ENCODE measurements around the gene SERTAD4.
"Not testable (repeated sequence)": the region's sequence is repeated elsewhere in the genome, so short reads cannot be mapped to it uniquely, and the experiment has no call there.

SERTAD4 gene

GRCh38 chr1:210232511-210233215 lies at the start of gene SERTAD4:
SERTAD4 (plus strand) TSS chr1:210232796; CDS start chr1:210237961, 5,165 bp downstream.
- no peak for DNase-seq

GRCh38 chr1:210185063-210185462 lies 47.5 kb upstream of the SERTAD4 start:
- DNase-seq, result no peak

DNA sequence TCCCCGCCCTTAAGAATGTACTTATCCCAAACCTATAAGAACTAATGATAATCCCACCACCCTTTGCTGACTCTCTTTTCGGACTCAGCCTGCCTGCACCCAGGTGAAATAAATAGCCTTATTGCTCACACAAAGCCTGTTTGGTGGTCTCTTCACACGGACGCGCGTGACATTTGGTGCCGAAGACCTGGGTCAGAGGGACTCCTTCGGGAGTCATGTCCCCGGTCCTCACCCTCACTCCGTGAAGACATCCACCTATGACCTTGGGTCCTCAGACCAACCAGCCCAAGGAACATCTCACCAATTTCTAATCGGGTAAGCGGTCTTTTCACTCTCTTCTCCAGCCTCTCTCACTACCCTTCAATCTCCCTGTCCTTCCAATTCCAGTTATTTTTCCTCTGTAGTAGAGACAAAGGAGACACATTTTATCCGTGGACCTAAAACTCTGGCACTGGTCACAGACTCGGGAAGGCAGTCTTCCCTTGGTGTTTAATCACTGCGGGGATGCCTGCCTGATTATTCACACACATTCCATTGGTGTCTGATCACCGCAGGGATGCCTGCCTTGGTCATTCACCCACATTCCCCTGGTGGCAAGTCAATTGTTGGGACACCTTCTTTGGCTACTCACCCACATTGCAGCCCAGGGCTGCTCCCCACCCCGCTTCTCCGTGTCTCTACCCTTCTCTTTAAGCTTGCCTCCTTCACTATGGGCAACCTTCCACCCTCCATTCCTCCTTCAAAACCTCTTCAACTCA lies 44.6 kb upstream of the SERTAD4 start:
- not testable (repeated sequence) for DNase-seq

GRCh38 chr1:210189426-210189825 lies 43.2 kb upstream of the SERTAD4 start:
- no peak for DNase-seq

GRCh38 chr1:210195635-210196160 lies 36.9 kb upstream of the SERTAD4 start:
- no peak for DNase-seq

GRCh38 chr1:210196266-210196665 lies 36.3 kb upstream of the SERTAD4 start:
- not testable (repeated sequence) for DNase-seq

- no peak for DNase-seq
Measured at GRCh38 chr1:210198840-210199239, 33.8 kb upstream of the SERTAD4 start.

DNA sequence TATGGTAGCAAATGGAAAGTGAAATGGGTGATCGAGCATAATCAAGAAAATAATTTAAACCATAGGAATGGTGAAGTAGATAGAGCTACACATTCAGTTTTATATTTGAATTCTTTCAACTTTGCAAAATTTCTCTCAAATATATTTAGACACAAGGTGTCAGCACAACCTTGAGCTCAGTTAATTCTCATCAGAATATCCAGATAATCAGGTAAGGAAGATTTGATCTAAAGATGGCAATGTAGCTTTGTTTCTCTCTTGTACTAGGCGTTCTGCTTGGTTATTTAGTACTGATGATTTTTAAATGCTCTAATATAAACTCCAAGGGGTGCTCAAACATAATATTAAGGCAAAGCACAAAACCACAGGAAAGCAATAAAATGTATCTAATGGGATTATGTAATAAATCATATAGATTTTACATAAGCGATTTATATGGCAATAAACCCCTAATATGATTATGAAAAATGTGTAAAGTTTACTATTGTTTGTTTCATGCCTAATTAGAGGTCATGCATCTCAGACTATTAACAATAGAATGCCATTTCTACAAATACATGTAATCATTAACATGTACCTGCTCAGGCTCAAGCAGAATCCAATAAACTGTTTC lies 32.4 kb upstream of the SERTAD4 start:
- DNase-seq, result no peak

DNA sequence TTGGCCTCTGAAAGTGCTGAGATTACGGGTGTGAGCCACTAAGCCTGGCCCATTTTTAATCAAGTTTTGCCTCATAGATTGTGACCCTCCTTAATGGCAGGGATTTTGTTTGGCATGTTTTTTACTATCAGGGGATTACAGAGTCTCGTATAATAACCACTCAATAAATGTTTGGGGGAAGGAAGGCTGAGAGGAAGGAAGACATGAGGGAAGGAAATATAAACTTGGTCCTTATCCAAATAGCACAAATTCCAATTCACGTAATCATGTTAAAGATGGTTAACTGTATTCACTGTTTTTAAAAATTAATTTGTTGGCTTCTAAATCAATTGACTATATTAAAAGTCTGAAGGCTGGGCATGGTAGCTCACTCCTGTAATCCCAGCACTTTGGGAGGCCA lies 30.9 kb upstream of the SERTAD4 start:
- no peak for DNase-seq

DNA sequence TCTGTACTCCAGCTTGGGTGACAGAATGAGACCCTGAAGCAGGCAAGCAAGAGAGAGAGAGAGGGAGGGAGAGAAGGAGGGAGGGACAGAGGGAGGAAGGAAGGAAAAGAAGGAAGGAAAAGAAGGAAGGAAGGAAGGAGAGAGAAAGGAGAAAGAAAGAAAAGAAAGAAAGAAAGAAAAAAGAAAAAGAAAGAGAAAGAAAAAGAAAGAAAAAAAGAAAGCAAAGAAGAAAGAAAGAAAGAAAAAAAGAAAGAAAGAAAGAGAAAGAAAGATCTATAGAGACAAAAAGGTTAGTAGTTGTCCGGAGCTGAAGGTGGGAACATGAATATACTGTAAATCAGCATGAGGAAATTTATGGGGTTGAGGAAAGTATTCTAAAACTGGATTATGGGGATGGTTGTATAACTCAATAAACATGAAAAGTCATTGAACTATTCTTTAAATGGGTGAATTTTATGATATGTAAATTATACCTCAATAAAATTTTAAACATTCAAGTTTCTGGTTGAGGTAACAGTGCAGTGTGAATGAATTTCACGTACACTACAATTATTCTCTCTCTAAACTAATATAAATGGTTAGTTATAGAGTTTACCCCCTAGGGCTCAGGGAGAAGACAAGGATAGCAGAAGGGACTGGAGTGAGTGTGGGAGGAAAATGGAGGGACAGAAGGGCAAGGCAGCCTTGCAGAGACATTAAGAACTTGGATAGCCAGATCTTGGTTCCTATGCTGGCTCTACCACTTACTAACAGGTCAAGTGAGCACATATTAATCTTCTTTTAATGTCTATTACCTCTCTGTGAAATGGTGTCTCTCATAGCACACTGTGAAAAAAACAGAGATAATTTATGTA lies 24.8 kb upstream of the SERTAD4 start:
- DNase-seq, result no peak

DNA sequence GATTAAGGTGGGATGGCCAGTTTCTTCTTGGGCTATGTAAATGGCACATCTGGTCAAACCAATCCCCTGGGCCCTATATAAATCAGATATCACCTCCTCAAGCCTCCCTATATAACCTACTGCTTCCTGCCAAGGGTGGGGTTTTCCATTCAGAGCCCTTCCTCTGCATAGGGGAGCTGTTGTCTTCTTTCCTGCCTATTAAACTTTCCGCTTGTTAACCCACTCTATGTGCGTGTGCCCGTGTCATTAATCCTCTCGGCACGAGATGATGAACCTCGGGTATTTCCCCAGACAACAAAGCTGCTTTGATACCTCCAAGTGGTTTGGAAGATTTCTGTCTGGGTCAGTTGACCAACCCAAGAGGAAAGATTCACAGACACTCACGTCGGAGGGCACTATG lies 19.3 kb upstream of the SERTAD4 start:
- DNase-seq, result no peak

DNA sequence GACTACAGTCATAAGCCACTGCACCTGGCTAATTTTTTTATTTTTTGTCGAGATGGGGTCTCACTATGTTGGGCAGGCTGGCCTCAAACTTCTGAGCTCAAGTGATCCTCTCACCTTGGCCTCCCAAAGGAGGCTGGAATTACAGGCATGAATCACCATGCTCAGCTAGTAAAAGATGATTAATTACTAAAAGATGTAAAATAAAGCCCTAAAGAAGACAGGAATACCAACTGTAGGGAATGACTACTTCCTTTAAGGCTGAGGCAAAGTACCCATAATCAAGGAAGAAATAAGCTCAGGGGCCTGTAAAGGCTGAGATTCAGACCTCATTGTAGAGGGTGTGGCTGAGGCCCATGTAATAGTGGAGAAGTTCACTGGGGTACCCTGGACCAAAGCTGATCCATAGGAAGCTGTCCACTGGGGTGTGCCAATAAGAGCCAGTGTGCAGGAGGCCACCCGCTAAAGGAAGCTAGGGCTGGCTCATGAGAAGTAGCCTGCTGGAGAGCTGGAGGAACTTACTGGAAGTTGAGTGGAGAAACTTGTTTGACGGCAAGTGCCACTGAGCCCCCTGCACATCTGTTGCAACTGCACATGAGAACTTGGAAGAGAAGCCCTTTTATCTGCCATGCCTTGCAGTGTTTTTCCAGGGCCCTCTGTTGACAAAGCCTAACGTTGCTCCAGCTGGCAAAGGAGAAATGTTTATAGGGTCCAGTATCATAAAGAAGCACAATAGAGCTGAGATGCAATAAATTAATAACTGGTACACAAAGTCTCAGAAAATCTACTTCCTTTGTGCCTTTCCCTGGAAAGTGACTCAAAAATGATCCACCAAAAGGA lies 17.8 kb upstream of the SERTAD4 start:
- DNase-seq, result no peak

DNA sequence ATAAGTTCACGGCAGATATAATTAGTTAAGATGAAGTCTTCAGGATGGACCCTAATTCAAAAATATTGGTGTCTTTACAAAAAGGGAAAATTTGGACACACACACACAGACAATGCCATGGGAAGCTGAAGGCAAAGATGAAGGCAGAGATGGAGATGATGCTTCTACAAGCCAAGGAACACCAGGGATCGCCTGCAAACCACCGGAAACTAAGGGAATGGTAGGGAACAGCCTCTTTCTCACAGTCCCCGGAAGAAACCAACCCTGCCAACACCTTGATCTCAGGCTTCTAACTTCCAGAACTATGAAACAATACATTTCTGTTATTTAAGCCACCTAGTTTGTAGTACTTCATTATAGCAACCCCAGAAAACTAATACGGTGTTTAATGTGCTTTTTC lies 15.1 kb upstream of the SERTAD4 start:
- DNase-seq, result no peak

DNA sequence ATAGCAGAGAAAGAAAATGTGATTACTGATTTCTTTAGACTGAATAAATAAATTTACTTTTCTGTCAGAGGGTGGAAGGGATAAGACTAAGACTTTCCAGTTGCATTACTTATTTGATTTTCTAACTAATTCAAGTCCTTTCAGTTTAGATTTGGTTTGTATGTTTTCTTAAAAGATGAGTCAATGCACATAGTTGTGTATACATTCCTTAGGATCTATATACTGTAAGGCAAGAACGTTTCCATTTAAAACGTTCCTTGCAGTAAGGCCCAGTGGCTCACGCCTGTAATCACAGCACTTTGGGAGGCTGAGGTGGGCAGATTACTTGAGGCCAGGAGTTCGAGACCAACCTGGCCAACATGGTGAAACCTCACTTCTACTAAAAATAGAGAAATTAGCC lies 14.5 kb upstream of the SERTAD4 start:
- DNase-seq, result no peak

DNA sequence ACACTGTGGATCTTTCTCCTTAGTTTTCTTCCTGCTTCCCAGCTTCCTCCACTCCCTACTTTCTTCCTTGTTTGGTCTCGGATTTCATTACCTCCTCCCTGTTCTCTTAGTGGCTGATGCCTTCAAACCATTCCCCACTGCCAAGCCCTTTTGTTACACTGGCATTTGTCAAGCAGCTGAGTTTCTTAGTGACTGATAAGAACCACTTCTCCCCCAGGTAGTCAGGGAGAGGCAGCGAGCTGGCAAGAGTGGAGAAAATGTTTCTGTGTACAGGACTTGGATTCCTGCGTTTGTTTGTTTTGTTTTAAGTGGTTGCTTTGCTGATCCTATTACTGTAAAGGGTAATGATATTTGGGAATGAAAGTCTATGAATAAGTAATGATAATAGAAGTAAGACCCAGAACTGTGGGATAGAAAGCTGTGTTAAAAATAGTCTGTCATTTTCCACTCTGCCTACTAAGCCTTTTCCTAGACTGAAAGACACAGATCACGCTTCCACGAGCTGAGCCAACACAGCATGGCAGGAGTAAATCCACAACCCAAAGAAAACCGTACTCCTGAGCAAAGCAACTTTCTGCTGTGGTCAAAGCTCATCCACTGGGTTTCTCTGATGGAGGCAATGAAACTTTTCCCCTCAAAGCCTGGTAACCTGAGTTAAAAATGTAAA lies 10.1 kb upstream of the SERTAD4 start:
- DNase-seq, result no peak

GRCh38 chr1:210223226-210223904 lies 9.2 kb upstream of the SERTAD4 start:
- no peak for DNase-seq

GRCh38 chr1:210228158-210228557 lies 4.4 kb upstream of the SERTAD4 start:
- DNase-seq, result no peak

GRCh38 chr1:210230149-210230695 lies 2.4 kb upstream of the SERTAD4 start:
- no peak for DNase-seq

- no peak for DNase-seq
Measured at GRCh38 chr1:210231846-210232510, 618 bp upstream of the SERTAD4 start.

- peak; percentile 27 for DNase-seq
Measured at GRCh38 chr1:210233216-210233494, 559 bp downstream of the SERTAD4 start.

All from stimulated activated CD4-positive, alpha-beta T cell treated with anti-CD3 and anti-CD28 coated beads, Interleukin-15, amount 100 ng/mL, for 24 hours (primary cell).